WTC11 (cell line): ENCODE measurements around the gene ATP7A. TPM values are rescaled to one million over a fixed set of nuclear protein-coding genes. Genes with fewer than 3 reads are reported as not detected.

Experiments
- ATAC-seq: fragments of 200-7000 bp; cut with Tn5 transposase; 2 replicates; pipeline ENCODE4 v1.10.0; 2021; ENCODE audit warnings: mild to moderate bottlenecking, moderate library complexity
- CTCF ChIA-PET: fragments of 300-600 bp; sonication (Branson Sonifier 250); formaldehyde crosslinking; loops from one replicate; lab custom pipeline; 2021; ENCODE audit warnings: antibody characterized with exemption; lab: Charles Lee
- POLR2A ChIA-PET: fragments of 350-600 bp; sonication (Branson Sonifier 250); formaldehyde crosslinking; loops from one replicate; lab custom pipeline; 2021; ENCODE audit warnings: antibody characterized with exemption; lab: Charles Lee
- DNase-seq: peaks from one replicate; pipeline ENCODE4 v3.0.0; 2021; ENCODE audit warnings: low spot score
- H3K27ac Mint-ChIP-seq: 2 replicates; pipeline ENCODE4 v1.8.0; 2021; ENCODE audit warnings: mixed read lengths
- H3K27me3 Mint-ChIP-seq: 2 replicates; pipeline ENCODE4 v1.8.0; 2021; ENCODE audit warnings: low read depth, mild to moderate bottlenecking, moderate library complexity, mixed read lengths
- H3K36me3 Mint-ChIP-seq: 2 replicates; pipeline ENCODE4 v1.8.0; 2021; ENCODE audit warnings: mixed read lengths
- H3K4me1 Mint-ChIP-seq: 2 replicates; pipeline ENCODE4 v1.8.0; 2022; ENCODE audit warnings: mixed read lengths
- H3K4me3 Mint-ChIP-seq: 2 replicates; pipeline ENCODE4 v1.8.0; 2021; ENCODE audit warnings: mild to moderate bottlenecking, moderate library complexity, mixed read lengths
- H3K9me3 Mint-ChIP-seq: 2 replicates; pipeline ENCODE4 v1.8.0; 2021; ENCODE audit warnings: mixed read lengths
- AFF4 ChIP-seq: sonication (generic); formaldehyde crosslinking; IDR thresholded peaks from 2 replicates; pipeline ENCODE4 v1.8.1; 2023; ENCODE audit warnings: mild to moderate bottlenecking, missing genetic modification reagents, borderline replicate concordance
- CBFB ChIP-seq: sonication (generic); formaldehyde crosslinking; IDR thresholded peaks from 2 replicates; pipeline ENCODE4 v1.8.1; 2022; ENCODE audit warnings: mild to moderate bottlenecking, low read depth, missing genetic modification reagents
- CTCF ChIP-seq: fragments of 200-600 bp; IDR thresholded peaks from 2 replicates; pipeline ENCODE4 v1.8.0; 2022; ENCODE audit warnings: antibody characterized with exemption
- E2F4 ChIP-seq: sonication (generic); formaldehyde crosslinking; IDR thresholded peaks from 2 replicates; pipeline ENCODE4 v1.8.1; 2022; ENCODE audit warnings: low read depth, mild to moderate bottlenecking, moderate library complexity, missing genetic modification reagents, borderline replicate concordance
- FOXP1 ChIP-seq: sonication (generic); formaldehyde crosslinking; IDR thresholded peaks from 2 replicates; pipeline ENCODE4 v1.8.0; 2022; ENCODE audit warnings: missing genetic modification reagents, mild to moderate bottlenecking, moderate library complexity, borderline replicate concordance
- GABPB1 ChIP-seq: sonication (generic); formaldehyde crosslinking; IDR thresholded peaks from 2 replicates; pipeline ENCODE4 v1.8.1; 2023; ENCODE audit warnings: mild to moderate bottlenecking, missing genetic modification reagents
- MAX ChIP-seq: sonication (generic); formaldehyde crosslinking; IDR thresholded peaks from 2 replicates; pipeline ENCODE4 v1.8.0; 2022; ENCODE audit warnings: mild to moderate bottlenecking, missing genetic modification reagents
- MXD4 ChIP-seq: fragments of 250-450 bp; sonication (Bioruptor Pico); IDR thresholded peaks from 2 replicates; pipeline ENCODE4 v1.8.0; 2021; ENCODE audit warnings: mild to moderate bottlenecking, moderate library complexity, borderline replicate concordance
- NFE2L1 ChIP-seq: sonication (generic); formaldehyde crosslinking; IDR thresholded peaks from 2 replicates; pipeline ENCODE4 v1.8.1; 2023; ENCODE audit warnings: missing genetic modification reagents
- NR2C2 ChIP-seq: sonication (generic); formaldehyde crosslinking; IDR thresholded peaks from 2 replicates; pipeline ENCODE4 v1.8.0; 2022; ENCODE audit warnings: mild to moderate bottlenecking, missing genetic modification reagents
- SMAD3 ChIP-seq: sonication (generic); formaldehyde crosslinking; IDR thresholded peaks from 2 replicates; pipeline ENCODE4 v1.8.0; 2022; ENCODE audit warnings: missing genetic modification reagents, mild to moderate bottlenecking, borderline replicate concordance
- TEAD1 ChIP-seq: sonication (generic); formaldehyde crosslinking; IDR thresholded peaks from 2 replicates; pipeline ENCODE4 v1.8.0; 2022; ENCODE audit warnings: mild to moderate bottlenecking, missing genetic modification reagents
- TP53 ChIP-seq: sonication (generic); formaldehyde crosslinking; IDR thresholded peaks from 2 replicates; pipeline ENCODE4 v1.8.1; 2023; ENCODE audit warnings: mild to moderate bottlenecking, missing genetic modification reagents
- USF2 ChIP-seq: sonication (generic); formaldehyde crosslinking; IDR thresholded peaks from 2 replicates; pipeline ENCODE4 v1.8.1; 2023; ENCODE audit warnings: mild to moderate bottlenecking, missing genetic modification reagents, moderate library complexity
- ZNF121 ChIP-seq: sonication (generic); formaldehyde crosslinking; IDR thresholded peaks from 2 replicates; pipeline ENCODE4 v1.8.0; 2023; ENCODE audit warnings: missing genetic modification reagents
- ZNF138 ChIP-seq: sonication (generic); formaldehyde crosslinking; conservative IDR thresholded peaks from 2 replicates; pipeline ENCODE4 v1.8.1; 2022; ENCODE audit warnings: mild to moderate bottlenecking, moderate library complexity, missing genetic modification reagents
- ZNF512 ChIP-seq: sonication (generic); formaldehyde crosslinking; IDR thresholded peaks from 2 replicates; pipeline ENCODE4 v1.8.1; 2022; ENCODE audit warnings: missing genetic modification reagents, borderline replicate concordance
- total RNA-seq: library from RNA; stranded (reverse); gene quantifications from 3 replicates; pipeline ENCODE4 v1.2.3, GENCODE V29; 2021

ATP7A gene
- total RNA-seq, 1 experiment from 2014 or later: 2.8 TPM

GRCh38 chrX:78019586-78020483, 109.3 kb downstream of the ATP7A start:
- ATAC-seq (no peak), DNase-seq (no peak)
- peaks cover 10% of the 10 kb centered on the region; the same call in 1 of the 2 replicates for H3K4me1 Mint-ChIP-seq
- no peaks in the 10 kb centered on the region for H3K36me3 Mint-ChIP-seq
- no peaks in the 10 kb centered on the region for H3K9me3 Mint-ChIP-seq
- no peak overlapping the region for H3K4me3 Mint-ChIP-seq
- ChIA-PET POLR2A (no interaction called here), CTCF (no interaction called here)
- H3K27ac Mint-ChIP-seq: no peak overlapping the region
- TF ChIP-seq NFE2L1 (CRISPR knock-in tag): no peak
- no peak for TF ChIP-seq ZNF138
- no peak for TF ChIP-seq TEAD1 (CRISPR knock-in tag)
- TF ChIP-seq NR2C2 (CRISPR knock-in tag): no peak
- TF ChIP-seq MAX (CRISPR knock-in tag): no peak
- TF ChIP-seq FOXP1 (CRISPR knock-in tag): no peak
- no peak for TF ChIP-seq GABPB1
- no peak for TF ChIP-seq CBFB
- TF ChIP-seq ZNF512 (CRISPR knock-in tag): no peak
- no peak for TF ChIP-seq E2F4 (CRISPR knock-in tag)
- no peak for TF ChIP-seq SMAD3 (CRISPR knock-in tag)
- TF ChIP-seq AFF4 (CRISPR knock-in tag): no peak
- TF ChIP-seq MXD4 (CRISPR knock-in tag): no peak
- no peak for TF ChIP-seq ZNF121
- TF ChIP-seq TP53: no peak
- H3K27me3 Mint-ChIP-seq: no peaks in the 10 kb centered on the region

GRCh38 chrX:78024349-78025059, 114.0 kb downstream of the ATP7A start:
- peak; percentile 95 for ATAC-seq
- TF ChIP-seq CTCF: peak; percentile 52; the same call in 1 of the 2 replicates
- TF ChIP-seq USF2 (CRISPR knock-in tag): peak; percentile 63
- no peak for TF ChIP-seq E2F4 (CRISPR knock-in tag)
- ChIA-PET POLR2A (interaction anchor here (1.7 kb wide), 1 partner anchor 125 kb away, joined by 4 read pairs; the partner anchor contains the start of gene COX7B), CTCF (interaction anchor here (0.6 to 1.5 kb wide), 6 partner anchors 23 to 1468 kb away, joined by 3 to 6 read pairs (median 3); partner anchors contain the start of genes ATP7A and COX7B)
- H3K4me3 Mint-ChIP-seq: peak overlapping the region; percentile 29; the same call in 1 of the 2 replicates
- H3K27me3 Mint-ChIP-seq: no peaks in the 10 kb centered on the region
- H3K9me3 Mint-ChIP-seq: no peaks in the 10 kb centered on the region
- peak; percentile 16 for DNase-seq
- no peaks in the 10 kb centered on the region for H3K36me3 Mint-ChIP-seq
- H3K4me1 Mint-ChIP-seq: peaks cover 2% of the 10 kb centered on the region; the same call in 1 of the 2 replicates
- peak overlapping the region; percentile 60; the same call in 1 of the 2 replicates for H3K27ac Mint-ChIP-seq
